Smooth muscle cell of the brain vasculature (primary cell): ENCODE data around the gene LRRN3.
"Not testable (repeated sequence)": the region's sequence is repeated elsewhere in the genome, so short reads cannot be mapped to it uniquely, and the experiment has no call there.

ENCODE experiments used
- DNase-seq: peaks from one replicate; pipeline ENCODE4 v3.0.0-alpha.2; 2012; ENCODE audit warnings: low read depth, low spot score

LRRN3 gene

DNA sequence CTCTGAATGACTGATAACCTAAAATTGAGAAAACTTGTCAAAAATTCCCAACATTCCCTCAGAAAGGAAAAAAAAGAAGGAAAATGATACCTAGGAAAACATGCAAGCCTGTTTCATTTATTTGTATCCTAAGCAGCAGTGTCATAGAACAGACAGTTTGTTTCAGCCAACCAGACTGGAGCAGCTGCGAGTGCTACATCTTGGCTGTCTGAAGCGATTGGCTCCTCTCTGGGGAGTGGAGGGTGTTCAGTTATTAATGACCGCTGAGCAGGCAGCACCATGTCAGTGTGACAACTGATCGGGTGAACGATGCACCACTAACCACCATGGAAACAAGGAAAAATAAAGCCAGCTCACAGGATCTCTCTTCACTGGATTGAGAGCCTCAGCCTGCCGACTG, at the start of gene LRRN3:
LRRN3 (plus strand) TSS at position 282 of the 400 bp plus-strand sequence. CDS start 31,646 bp downstream, outside the sequence.
- DNase-seq, result no peak

DNA sequence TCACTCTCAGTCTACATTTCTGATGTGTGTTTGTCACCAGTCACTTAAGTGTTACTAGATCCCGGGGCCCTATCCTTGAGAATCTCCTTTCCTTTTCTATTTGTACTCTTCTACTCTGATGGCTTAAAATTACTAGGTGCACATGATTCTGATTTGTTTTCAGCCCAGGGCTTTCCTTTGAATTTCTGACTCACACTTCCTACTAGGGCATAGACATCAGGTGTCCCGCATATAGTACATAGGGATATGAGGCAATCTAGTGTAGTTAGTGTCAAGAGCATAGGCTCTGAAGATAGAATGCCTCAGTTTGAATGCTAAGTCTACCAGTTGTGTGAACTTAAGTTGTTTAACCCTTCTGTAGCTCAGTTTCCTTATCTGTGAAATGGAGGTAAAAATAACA, 49.4 kb upstream of the LRRN3 start:
- no peak for DNase-seq

- DNase-seq, result no peak
Measured at GRCh38 chr7:111042842-111043241, 48.1 kb upstream of the LRRN3 start.

DNA sequence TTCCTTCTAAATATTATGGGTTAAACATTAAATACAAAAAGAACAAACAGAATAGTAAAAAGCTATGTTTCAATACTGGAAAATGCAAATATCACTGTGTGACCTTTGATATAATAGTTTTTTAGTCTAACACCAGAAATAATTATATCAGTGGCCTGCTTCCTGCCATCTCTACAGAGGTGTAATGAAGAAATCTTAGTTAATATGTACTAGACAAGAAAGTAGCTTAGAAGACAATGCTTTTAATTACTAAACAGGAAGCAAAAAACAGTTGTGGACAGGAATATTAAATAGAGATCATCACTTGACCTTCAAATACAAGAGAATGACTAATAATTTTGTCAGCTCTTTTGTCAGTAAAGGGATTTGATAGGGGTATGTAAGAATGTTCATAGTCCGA, 47.4 kb upstream of the LRRN3 start:
- no peak for DNase-seq

GRCh38 chr7:111045449-111045848, 45.5 kb upstream of the LRRN3 start:
- no peak for DNase-seq

DNA sequence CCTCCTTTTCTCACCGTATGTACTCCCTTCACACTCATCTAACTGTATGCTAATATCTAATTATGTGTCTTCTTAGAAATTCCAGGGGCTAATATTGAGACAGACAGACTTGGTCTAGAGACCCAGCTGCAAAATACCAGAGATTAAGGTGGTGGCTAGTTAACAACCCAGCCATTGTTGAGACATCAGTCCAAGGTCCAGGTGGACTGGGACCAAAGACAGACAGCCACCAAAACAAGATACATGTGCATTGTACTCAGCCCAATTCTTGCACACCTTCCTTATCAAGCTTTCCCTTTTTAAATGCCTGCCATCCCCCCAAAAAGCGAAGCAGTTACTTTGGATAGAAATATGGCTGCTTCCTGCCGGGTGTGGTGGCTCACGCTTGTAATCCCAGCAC, 43.3 kb upstream of the LRRN3 start:
- DNase-seq, result no peak

- DNase-seq, result no peak
Measured at GRCh38 chr7:111049971-111050680, 40.8 kb upstream of the LRRN3 start.

- no peak for DNase-seq
Measured at GRCh38 chr7:111050875-111051416, 40.0 kb upstream of the LRRN3 start.

- no peak for DNase-seq
Measured at GRCh38 chr7:111051832-111052231, 39.1 kb upstream of the LRRN3 start.

DNA sequence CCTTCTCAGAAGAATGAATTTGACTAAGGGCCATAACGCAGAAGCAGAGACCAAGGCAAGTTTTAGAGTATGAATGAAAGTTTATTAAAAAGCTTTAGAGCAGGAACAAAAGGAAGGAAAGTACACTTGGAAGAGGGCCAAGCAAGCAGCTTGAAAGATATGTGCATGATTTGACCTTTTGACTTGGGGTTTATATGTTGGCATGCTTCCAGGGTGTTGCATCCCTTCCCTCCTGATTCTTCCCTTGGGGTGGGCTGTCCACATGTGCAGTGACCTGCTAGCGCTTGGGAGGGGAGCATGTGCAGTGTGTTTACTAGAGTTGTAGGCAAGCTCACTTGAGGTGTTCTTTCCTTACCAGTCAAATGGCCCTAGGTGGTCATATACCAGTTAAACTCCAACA, 37.9 kb upstream of the LRRN3 start:
- DNase-seq, result no peak

- no peak for DNase-seq
Measured at GRCh38 chr7:111056371-111056770, 34.6 kb upstream of the LRRN3 start.

- no peak for DNase-seq
Measured at GRCh38 chr7:111057066-111057465, 33.9 kb upstream of the LRRN3 start.

DNA sequence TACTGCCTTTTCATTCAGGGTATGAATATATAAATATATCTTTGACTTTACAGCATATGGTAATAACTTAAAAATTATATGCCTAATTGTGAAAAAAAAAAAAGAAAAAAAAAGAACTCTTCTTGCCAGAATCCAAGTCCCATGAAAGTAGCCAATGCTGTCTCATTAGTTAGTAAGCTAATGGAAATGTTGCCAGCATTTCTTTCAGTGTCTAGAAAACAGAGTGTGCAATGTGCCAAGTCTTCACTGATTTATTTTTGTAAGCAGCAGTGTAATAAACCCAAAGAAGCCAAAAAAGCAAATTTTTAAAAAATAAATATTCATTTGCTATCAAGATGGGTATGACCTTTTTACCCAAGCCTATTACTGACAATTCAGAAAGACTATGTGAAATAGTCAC, 31.1 kb upstream of the LRRN3 start:
- DNase-seq, result no peak

GRCh38 chr7:111063166-111063565, 27.8 kb upstream of the LRRN3 start:
- no peak for DNase-seq

DNA sequence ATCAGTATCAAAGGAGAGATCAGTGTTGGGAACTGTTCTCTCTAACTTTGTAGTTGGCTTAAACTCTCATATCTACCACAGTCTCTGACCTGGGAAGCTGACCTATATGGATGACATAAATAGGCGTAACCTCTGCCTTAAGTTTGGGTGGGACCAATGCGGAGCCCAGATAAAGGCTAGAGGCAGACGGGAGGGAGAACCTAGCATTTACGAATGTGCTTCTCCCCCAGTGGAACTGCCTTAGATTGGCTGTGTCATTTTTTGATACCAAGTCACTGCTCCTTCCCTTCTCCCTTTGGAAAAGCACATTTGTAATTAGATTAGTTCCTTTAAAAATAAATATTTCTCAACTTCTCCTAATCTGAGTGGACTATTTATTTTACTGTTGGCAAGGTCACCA, 23.7 kb upstream of the LRRN3 start:
- no peak for DNase-seq

GRCh38 chr7:111067682-111068081, 23.2 kb upstream of the LRRN3 start:
- DNase-seq, result no peak

GRCh38 chr7:111068618-111069017, 22.3 kb upstream of the LRRN3 start:
- DNase-seq, result no peak

DNA sequence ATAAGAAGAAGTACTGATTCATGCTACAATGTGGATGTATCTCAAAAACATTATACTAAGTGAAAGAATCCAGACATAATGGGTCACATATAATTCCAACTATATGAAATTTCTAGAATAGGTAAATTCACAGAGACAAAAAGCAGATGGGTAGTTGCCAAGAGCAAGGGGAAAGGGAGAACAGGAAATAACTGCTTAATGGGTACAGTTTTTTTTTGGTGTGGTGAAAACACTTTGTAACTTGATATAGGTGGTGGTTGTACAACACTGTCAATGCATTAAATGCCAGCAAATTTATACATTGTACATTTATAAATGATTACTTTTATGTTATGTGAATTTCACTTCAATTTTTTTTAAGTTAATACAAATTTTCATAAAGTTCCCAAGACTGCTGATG, 19.4 kb upstream of the LRRN3 start:
- DNase-seq, result no peak

GRCh38 chr7:111072658-111073057, 18.3 kb upstream of the LRRN3 start:
- not testable (repeated sequence) for DNase-seq

DNA sequence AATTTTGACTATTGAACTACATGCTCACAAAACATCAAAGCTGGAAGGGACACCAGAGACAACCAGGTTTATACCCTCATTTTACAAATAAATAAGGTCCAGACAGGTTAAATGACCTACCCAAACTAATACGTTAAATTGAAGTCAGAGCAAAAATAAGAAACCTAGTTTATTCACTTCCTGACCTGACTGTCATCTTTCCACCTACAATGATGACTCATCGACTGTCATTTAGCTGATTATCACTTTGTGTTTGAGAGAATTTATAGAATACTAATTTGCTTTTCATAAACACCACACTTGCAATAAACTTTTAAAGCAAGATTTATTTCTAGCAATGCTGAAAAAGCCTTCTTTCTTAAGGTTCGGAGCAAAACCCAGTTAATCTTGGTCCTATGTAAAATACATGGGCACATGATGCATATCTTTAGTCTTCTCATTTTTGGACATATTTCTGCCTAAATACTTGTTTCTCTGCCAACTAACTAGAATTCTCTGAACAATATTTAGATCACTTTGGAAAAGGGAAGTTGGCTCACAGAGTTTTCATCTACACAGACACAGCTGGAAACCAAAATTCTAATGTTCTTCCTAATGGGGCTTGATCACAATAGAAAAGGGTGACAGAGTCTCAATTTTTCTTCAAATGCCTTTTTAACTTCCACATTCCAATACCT, 16.7 kb upstream of the LRRN3 start:
- DNase-seq, result no peak

- DNase-seq, result no peak
Measured at GRCh38 chr7:111074748-111075146, 16.2 kb upstream of the LRRN3 start.

- DNase-seq, result no peak
Measured at GRCh38 chr7:111075498-111075897, 15.4 kb upstream of the LRRN3 start.

DNA sequence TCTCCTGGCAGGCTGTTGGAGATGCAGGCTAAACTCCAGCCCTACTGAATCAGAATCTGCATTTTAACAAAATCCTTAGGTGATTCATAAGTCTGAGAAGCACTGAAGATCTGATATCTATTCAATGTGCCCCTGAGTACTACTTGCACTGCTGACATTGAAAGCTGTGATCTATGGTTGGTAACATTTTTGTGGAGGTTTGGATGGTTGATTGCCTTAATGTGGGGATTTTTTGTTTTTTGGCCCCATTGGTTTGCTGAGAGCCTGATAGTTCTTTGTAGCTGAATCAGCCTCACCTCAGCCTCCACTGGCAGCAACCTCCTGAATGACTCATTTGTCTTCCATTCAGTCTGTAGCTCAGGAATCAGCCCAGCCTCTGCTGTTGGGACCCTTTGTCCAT, 14.7 kb upstream of the LRRN3 start:
- DNase-seq, result no peak
